GM10266 (cell line): ENCODE data around the gene TMEM240.
"Not testable (repeated sequence)": the region's sequence is repeated elsewhere in the genome, so short reads cannot be mapped to it uniquely, and the experiment has no call there.

ENCODE experiments used
- DNase-seq: peaks from one replicate; pipeline ENCODE4 v3.0.0; 2012; ENCODE audit errors: extremely low spot score
- TF ChIP-seq, protein P1 (sequence below): IDR thresholded peaks from 2 replicates; pipeline ENCODE4 v1.5.1; 2012; ENCODE audit warnings: mild to moderate bottlenecking, low read depth; ENCODE audit not compliant: control insufficient read depth, insufficient read depth; ENCODE audit errors: missing control alignments

TMEM240 gene

GRCh38 chr1:1489231-1489630 is 51.2 kb downstream of the TMEM240 start:
- DNase-seq, result no peak
- TF ChIP-seq, protein P1, sequence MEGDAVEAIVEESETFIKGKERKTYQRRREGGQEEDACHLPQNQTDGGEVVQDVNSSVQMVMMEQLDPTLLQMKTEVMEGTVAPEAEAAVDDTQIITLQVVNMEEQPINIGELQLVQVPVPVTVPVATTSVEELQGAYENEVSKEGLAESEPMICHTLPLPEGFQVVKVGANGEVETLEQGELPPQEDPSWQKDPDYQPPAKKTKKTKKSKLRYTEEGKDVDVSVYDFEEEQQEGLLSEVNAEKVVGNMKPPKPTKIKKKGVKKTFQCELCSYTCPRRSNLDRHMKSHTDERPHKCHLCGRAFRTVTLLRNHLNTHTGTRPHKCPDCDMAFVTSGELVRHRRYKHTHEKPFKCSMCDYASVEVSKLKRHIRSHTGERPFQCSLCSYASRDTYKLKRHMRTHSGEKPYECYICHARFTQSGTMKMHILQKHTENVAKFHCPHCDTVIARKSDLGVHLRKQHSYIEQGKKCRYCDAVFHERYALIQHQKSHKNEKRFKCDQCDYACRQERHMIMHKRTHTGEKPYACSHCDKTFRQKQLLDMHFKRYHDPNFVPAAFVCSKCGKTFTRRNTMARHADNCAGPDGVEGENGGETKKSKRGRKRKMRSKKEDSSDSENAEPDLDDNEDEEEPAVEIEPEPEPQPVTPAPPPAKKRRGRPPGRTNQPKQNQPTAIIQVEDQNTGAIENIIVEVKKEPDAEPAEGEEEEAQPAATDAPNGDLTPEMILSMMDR, result no peak

GRCh38 chr1:1487701-1488100 is 52.7 kb downstream of the TMEM240 start:
- DNase-seq, result no peak
- TF ChIP-seq, protein P1, result no peak

- not testable (repeated sequence) for DNase-seq
These were observed 54.6 kb downstream of the TMEM240 start for GRCh38 chr1:1485755-1486317.

GRCh38 chr1:1484976-1485750 is 55.3 kb downstream of the TMEM240 start:
- DNase-seq, result not testable (repeated sequence)
